Lung microvascular endothelial cell (primary cell): Measurements from ENCODE around the gene SDCBP2. TPM values are rescaled to one million over a fixed set of nuclear protein-coding genes. Genes with fewer than 3 reads are reported as not detected.

Experiments used
- DNase-seq, 2 donors: peaks; one replicate each; pipeline versions ENCODE4 v3.0.0 to v3.0.0-alpha.2; 2010; ENCODE audit warnings: low read depth in 2 of 2
- total RNA-seq: library from RNA; depleted of rRNA; stranded (reverse); fragments of >200 nt; gene quantifications from 2 replicates; pipeline ENCODE4 v1.2.1, GENCODE V29; 2014

SDCBP2 gene
- total RNA-seq, 1 donor from 2014 or later = 2.0 TPM

- no peak for DNase-seq
Observed at GRCh38 chr20:1298166-1298565, 30.8 kb downstream of the SDCBP2 start.

- no peak for DNase-seq
Observed at GRCh38 chr20:1297486-1297885, 31.5 kb downstream of the SDCBP2 start.

GRCh38 chr20:1296922-1297321 lies 32.0 kb downstream of the SDCBP2 start:
- no peak for DNase-seq

DNA sequence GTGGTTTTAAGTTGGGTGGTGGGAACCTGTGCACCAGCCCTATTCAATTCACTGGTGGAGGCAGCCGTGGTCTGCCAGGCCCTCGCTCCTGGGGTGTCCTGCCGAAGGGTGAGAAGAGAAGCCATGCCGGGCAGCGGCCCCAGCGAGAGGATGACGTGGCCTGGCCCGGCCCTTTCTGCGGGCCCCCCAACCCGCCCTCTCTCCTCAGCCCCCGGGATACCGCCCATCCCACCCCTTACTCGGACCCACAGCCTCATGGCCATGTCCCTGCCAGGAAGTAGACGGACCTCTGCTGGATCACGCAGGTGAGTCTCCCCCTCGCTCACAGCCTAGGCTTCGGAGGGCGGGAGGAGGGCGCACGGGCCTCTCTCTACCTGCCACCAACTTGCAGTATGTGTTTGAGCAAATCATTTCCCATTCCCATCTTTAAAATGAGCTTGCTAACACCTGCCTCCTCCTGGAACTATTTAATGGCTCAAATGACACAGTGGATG lies 32.8 kb downstream of the SDCBP2 start:
- no peak for DNase-seq

- DNase-seq = no peak
Observed at GRCh38 chr20:1295276-1295930, 33.5 kb downstream of the SDCBP2 start.

DNA sequence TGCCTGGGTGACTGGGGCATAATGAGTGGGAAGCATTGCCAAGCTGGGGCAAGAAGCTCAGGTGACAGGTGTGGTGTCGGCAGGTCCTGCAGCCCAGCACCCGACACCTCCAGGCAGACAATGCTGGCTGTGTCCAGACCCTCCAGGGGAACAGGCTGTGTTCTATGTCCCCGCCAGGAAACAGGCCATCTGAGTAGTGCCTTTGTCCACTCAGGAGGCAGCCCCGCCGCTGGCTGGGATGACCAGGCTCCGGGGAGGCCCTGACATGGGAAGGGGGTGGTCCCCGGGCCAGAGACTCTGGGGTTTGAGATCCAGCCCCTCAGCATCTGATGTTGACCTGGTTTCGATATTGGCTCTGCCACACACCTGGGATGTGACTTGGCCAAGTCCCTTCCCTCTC lies 34.4 kb downstream of the SDCBP2 start:
- DNase-seq = no peak

DNA sequence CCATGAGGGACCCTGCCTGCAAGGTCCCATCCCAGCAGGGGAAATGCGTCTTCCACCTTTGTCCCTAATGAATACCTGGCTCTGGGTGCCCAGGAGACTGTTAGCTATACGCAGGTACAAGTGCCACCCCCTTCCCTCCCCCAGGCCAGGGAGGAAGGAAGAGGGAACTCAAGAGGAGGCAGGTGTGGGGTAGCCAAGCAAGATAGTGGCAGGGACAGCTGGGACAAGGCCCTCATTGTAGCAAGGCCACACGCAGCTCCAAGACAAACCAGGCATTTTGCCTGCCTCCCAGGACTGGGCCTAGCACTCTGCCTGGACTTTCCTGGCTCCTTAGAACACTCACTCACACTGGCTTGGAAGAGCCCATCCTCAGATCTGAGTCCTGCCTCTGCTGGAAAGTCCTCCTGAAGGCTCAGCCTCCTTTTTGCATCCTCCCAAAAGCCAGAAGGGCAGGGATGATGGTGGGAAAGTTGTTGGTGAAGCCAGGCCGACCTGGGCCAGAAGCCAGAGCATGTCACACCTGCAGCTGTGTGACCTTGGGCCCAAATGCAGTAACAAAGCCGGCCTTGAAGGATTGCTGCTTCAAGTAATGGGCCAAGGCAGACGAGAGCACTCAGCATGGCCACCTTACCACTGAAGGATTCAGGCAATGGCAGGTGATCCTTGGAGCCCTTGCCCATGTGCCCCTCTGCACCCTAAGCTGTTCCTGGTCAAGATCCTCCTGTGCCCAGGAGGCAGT lies 35.1 kb downstream of the SDCBP2 start:
- no peak for DNase-seq

- no peak for DNase-seq
Observed at GRCh38 chr20:1292620-1293019, 36.3 kb downstream of the SDCBP2 start.

DNA sequence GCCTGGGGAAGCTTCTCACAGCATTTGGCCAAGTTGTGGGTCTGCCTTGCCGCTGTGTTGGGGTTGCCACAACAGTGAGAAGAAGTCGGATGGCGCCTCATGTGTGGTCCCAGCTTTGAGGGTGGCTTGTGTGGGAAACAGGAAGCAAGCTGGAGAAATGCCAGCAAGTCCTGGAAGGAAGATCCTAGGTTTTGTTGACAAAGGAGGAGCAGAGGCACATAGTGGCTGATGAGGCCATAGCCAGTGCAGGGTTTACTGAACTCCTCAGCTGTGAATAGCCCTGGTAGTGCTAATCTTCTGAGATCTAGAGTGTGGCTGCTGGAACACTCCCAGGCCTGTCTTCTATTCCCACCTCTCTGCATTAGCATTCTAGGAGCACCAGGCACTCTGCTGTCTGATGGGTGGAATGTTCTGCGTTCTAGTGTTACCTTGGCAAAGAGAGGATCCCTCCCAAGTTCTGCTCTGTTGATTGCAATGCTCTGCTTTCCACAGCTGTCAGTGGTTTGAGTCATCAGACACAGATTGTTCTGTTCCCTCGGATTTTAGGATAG lies 37.7 kb downstream of the SDCBP2 start:
- peak in 1 of 2 donors; percentile 89 for DNase-seq

- no peak for DNase-seq
Observed at GRCh38 chr20:1287787-1288569, 41.0 kb downstream of the SDCBP2 start.

- DNase-seq = no peak
Observed at GRCh38 chr20:1287306-1287705, 41.6 kb downstream of the SDCBP2 start.

DNA sequence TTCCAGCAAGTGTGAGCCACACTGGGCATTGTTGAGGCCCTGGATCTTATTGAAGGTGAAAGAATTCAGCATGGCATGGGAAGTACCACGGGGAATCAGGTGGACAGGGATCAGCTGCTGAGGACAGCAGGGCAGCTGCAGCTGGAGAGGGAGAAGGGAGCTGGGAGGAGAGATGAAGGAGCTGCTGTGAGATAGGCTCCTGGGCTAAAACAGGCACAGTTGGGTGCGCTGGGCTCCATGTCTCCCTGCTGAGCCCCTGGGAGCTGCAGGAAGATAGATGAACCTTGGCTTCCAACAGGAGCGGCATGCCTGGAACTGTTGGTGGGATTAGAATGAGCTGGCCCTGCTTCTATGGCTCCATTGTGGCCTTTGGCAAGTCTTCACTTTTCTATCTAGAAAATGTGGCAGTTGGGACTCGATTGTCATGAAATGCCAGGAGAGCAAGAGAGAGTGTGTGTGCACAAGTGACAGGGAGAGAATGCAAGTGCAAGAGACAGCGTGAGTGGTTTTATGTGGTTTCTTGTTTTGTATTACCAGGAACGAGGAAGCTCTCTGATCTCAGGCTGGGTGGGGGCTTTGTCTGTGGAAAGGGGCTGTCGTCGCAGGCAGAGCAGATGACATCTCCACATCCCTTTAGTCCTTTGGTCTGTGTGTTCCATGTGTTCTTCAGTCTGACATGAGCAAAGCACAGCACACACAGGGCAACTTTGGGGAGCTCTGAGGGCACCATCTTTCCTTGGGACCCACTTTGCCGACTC lies 42.5 kb downstream of the SDCBP2 start:
- no peak for DNase-seq

- no peak for DNase-seq
Observed at GRCh38 chr20:1283522-1284510, 45.1 kb downstream of the SDCBP2 start.

GRCh38 chr20:1282966-1283365 lies 46.0 kb downstream of the SDCBP2 start:
- DNase-seq = no peak

DNA sequence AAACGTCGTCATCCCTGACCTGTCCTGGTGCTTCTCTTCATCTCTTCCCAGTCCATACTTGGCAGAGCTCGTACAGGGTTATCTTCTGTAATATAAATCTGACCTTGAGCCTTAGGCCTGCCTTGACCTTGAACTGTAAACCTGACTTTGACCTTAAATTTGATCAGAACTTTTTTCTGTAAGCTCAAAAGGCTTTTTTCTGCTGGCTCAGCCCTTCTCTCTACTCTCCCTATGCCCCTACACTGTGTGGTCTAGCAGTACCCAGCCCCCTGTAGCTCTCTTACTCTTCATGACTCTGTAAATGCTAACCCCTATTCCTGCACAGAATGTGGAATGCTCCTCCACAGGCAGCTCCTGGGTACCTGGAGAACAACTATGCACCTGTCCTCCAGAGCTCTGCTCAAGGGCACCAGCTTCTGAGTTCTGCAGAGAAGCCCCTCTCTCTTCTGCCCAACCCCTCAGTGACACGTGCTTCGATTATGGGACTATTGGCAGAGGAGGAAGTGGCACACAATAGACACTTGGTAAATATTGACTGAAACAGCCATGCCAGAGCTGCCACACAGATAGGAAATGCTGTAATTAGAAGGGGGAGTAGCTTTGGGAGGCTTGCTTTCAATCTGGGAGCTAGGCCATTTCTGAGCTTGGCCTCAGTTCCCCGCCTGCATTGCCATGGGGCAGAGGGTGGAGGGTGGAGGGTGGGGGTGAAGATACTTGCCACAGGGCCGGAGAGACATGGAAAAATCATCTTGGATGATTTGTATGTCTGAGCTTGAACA lies 47.5 kb downstream of the SDCBP2 start:
- DNase-seq = no peak

DNA sequence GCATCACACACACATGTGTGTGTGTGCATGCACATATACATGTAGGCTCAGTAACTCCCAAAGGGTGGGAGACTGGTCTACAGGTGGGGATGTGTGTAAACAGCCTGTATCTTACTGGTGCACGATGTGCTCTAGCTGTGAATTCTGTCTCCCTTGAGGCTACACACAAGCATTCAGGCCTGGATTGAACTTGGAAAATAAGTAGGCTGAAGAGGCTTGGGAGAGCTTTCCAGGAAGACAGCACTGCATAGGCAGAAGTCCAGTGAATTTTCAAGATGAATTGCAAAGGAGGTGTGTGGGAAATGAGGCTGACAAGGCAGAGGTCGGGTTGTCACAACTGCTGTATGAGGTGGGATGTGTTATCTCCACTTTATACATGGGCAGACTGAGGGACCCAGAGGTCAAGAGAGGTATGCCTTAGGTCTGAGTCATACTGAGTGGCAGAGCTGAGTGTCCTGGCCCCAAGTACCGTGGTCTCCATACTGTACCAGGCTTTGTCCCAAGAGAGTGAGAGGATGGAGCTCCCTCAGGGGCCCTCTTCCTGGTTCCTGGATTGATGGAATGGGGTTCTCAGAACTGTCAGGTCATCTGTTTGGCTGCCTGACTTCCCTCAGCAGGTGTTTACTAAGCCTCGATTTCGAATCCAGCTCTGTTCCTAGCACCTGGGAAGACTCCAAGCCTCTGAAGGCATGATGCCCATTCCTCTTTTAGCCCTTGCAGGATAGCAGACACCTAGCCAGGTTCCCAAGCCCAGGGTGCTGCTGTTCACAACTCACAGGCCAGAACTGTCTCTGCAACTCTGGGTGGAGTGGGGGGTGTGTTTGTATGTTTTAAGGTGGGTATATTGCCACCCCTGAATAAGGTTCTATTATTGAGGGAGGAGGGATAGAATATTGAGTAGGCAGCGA lies 48.5 kb downstream of the SDCBP2 start:
- DNase-seq = no peak

GRCh38 chr20:1278993-1279392 lies 49.9 kb downstream of the SDCBP2 start:
- DNase-seq = no peak
